Stimulated activated naive CD8-positive, alpha-beta T cell treated with anti-CD3 and anti-CD28 coated beads, Interleukin-15, Interleukin-2, amounts not matched to agents 100 ng/mL and 50 ng/mL, for 24 hours (primary cell): ENCODE data around the gene UCHL5.
"Not testable (repeated sequence)": the region's sequence is repeated elsewhere in the genome, so short reads cannot be mapped to it uniquely, and the experiment has no call there.

ENCODE experiments used
- H3K27ac Mint-ChIP-seq: one replicate; pipeline ENCODE4 v1.8.0; 2021; ENCODE audit warnings: mild to moderate bottlenecking, mixed read lengths
- H3K27me3 Mint-ChIP-seq: one replicate; pipeline ENCODE4 v1.8.0; 2021; ENCODE audit warnings: mixed read lengths
- H3K36me3 Mint-ChIP-seq: one replicate; pipeline ENCODE4 v1.8.0; 2021; ENCODE audit warnings: low read depth, mixed read lengths
- H3K4me1 Mint-ChIP-seq: one replicate; pipeline ENCODE4 v1.8.0; 2021; ENCODE audit warnings: low read depth, mixed read lengths
- H3K4me3 Mint-ChIP-seq: one replicate; pipeline ENCODE4 v1.8.0; 2021; ENCODE audit warnings: mild to moderate bottlenecking, mixed read lengths
- H3K9me3 Mint-ChIP-seq: one replicate; pipeline ENCODE4 v1.8.0; 2021; ENCODE audit warnings: mixed read lengths

UCHL5 gene

GRCh38 chr1:193042766-193043691, 16.1 kb downstream of the UCHL5 start:
- peaks cover 71% of the 10 kb centered on the region for H3K36me3 Mint-ChIP-seq
- no peak overlapping the region for H3K4me3 Mint-ChIP-seq
- H3K27ac Mint-ChIP-seq = no peak overlapping the region
- no peaks in the 10 kb centered on the region for H3K27me3 Mint-ChIP-seq
- H3K4me1 Mint-ChIP-seq = peaks cover 12% of the 10 kb centered on the region
- no peaks in the 10 kb centered on the region for H3K9me3 Mint-ChIP-seq

- Mint-ChIP-seq H3K4me1 (peaks cover 25% of the 10 kb centered on the region), H3K36me3 (peaks cover 72% of the 10 kb centered on the region), H3K27ac (no peak overlapping the region), H3K4me3 (no peak overlapping the region), H3K9me3 (no peaks in the 10 kb centered on the region), H3K27me3 (no peaks in the 10 kb centered on the region)
Measured at GRCh38 chr1:193040011-193040410, 19.1 kb downstream of the UCHL5 start.

- Mint-ChIP-seq H3K9me3 (no peaks in the 10 kb centered on the region), H3K27me3 (no peaks in the 10 kb centered on the region), H3K36me3 (peaks cover 68% of the 10 kb centered on the region), H3K4me3 (no peak overlapping the region), H3K27ac (no peak overlapping the region), H3K4me1 (peaks cover 16% of the 10 kb centered on the region)
Measured at GRCh38 chr1:193036337-193037047, 22.7 kb downstream of the UCHL5 start.

GRCh38 chr1:193033610-193034009, 25.6 kb downstream of the UCHL5 start:
- no peak overlapping the region for H3K4me3 Mint-ChIP-seq
- H3K4me1 Mint-ChIP-seq = peaks cover 13% of the 10 kb centered on the region
- H3K27ac Mint-ChIP-seq = no peak overlapping the region
- peaks cover 56% of the 10 kb centered on the region for H3K36me3 Mint-ChIP-seq
- H3K27me3 Mint-ChIP-seq = no peaks in the 10 kb centered on the region
- H3K9me3 Mint-ChIP-seq = no peaks in the 10 kb centered on the region

DNA sequence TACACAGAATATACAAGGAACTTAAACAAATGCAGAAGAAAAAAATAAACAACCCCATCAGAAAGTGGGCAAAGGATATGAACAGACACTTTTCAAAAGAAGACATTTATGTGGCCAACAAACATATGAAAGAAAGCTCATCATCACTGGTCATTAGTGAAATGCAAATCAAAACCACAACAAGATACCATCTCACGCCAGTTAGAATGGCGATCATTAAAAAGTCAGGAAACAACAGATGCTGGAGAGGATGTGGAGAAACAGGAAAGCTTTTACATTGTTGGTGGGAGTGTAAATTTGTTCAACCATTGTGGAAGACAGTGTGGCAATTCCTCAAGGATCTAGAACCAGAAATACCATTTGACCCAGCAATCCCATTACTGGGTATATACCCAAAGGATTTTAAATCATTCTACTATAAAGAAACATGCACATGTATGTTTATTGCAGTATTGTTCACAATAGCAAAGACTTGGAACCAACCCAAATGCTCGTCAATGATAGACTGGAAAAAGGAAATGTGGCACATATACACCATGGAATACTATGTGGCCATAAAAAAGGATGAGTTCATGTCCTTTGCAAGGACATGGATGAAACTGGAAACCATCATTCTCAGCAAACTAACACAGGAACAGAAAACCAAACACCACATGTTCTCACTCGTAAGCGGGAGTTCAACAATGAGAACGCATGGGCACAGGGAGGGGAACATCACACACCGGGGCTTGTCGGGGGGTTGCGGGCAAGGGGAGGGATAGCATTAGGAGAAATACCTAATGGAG, 26.3 kb downstream of the UCHL5 start:
- Mint-ChIP-seq H3K36me3 (peaks cover 54% of the 10 kb centered on the region), H3K4me1 (peaks cover 11% of the 10 kb centered on the region)
- not testable (repeated sequence) for H3K4me3 Mint-ChIP-seq, H3K27me3 Mint-ChIP-seq, H3K27ac Mint-ChIP-seq, H3K9me3 Mint-ChIP-seq

DNA sequence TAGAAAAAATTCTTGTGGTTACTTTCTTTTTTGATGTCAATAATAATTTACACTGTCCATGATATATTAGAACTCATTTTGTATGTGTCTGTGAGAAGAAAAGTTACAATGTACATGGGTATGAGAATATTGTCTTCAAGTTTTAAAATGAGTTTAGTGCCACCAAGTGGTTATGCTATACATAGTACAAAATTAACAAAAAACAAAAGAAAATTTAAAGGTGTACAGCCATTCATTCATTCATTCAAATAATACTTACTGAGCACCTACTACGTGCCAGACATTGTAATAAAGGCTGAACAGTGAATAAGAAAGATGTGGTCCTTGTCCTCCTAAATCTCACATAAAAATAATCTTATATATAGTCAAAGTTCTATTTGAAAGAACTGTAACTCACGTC, 27.7 kb downstream of the UCHL5 start:
- Mint-ChIP-seq H3K36me3 (peaks cover 46% of the 10 kb centered on the region), H3K9me3 (no peaks in the 10 kb centered on the region), H3K4me1 (peaks cover 2% of the 10 kb centered on the region), H3K27ac (no peak overlapping the region), H3K27me3 (no peaks in the 10 kb centered on the region), H3K4me3 (no peak overlapping the region)

- H3K36me3 Mint-ChIP-seq = peaks cover 51% of the 10 kb centered on the region
- no peaks in the 10 kb centered on the region for H3K9me3 Mint-ChIP-seq
- peaks cover 5% of the 10 kb centered on the region for H3K4me1 Mint-ChIP-seq
- H3K27me3 Mint-ChIP-seq = no peaks in the 10 kb centered on the region
- H3K4me3 Mint-ChIP-seq = no peak overlapping the region
- H3K27ac Mint-ChIP-seq = no peak overlapping the region
Measured at GRCh38 chr1:193030280-193030679, 28.9 kb downstream of the UCHL5 start.

GRCh38 chr1:193025218-193025617, 33.9 kb downstream of the UCHL5 start:
- no peaks in the 10 kb centered on the region for H3K27me3 Mint-ChIP-seq
- H3K9me3 Mint-ChIP-seq = no peaks in the 10 kb centered on the region
- no peak overlapping the region for H3K4me3 Mint-ChIP-seq
- no peak overlapping the region for H3K27ac Mint-ChIP-seq
- peaks cover 5% of the 10 kb centered on the region for H3K4me1 Mint-ChIP-seq
- peaks cover 50% of the 10 kb centered on the region for H3K36me3 Mint-ChIP-seq

DNA sequence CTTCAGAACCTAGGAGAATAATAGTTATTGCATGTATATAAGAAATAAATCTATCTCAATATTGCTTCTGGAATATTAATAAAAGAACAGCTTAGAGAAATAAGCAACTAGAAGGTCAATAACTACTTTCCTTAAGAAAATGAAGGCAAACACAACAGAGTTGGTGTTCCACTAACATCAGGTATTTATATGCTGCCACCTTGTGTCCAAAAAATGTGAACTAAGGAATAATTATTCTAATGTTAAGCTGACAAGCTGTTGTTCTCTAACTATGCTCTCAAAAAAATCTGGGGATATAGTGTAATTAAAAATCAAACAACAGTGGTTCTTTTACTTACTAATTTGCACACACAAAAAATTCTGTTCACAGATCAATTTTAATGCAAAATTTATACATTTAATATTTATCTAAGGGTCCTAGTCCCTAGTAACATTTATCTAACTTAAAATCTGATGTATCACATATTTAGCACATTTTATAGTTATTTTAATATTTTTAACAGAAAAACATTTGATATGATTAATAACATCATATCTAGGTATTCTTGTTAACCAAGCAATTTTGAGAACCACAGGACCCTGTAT, 39.6 kb downstream of the UCHL5 start:
- Mint-ChIP-seq H3K4me1 (no peaks in the 10 kb centered on the region), H3K27ac (no peak overlapping the region), H3K9me3 (no peaks in the 10 kb centered on the region), H3K4me3 (no peak overlapping the region), H3K27me3 (no peaks in the 10 kb centered on the region), H3K36me3 (peaks cover 41% of the 10 kb centered on the region)

GRCh38 chr1:193016788-193017187, 42.4 kb downstream of the UCHL5 start:
- Mint-ChIP-seq H3K9me3 (no peaks in the 10 kb centered on the region), H3K4me3 (no peak overlapping the region), H3K4me1 (no peaks in the 10 kb centered on the region), H3K27me3 (no peaks in the 10 kb centered on the region), H3K27ac (no peak overlapping the region), H3K36me3 (peaks cover 31% of the 10 kb centered on the region)

- peaks cover 21% of the 10 kb centered on the region for H3K36me3 Mint-ChIP-seq
- no peak overlapping the region for H3K27ac Mint-ChIP-seq
- no peaks in the 10 kb centered on the region for H3K27me3 Mint-ChIP-seq
- H3K4me1 Mint-ChIP-seq = no peaks in the 10 kb centered on the region
- no peak overlapping the region for H3K4me3 Mint-ChIP-seq
- no peaks in the 10 kb centered on the region for H3K9me3 Mint-ChIP-seq
Measured at GRCh38 chr1:193014400-193014799, 44.8 kb downstream of the UCHL5 start.

DNA sequence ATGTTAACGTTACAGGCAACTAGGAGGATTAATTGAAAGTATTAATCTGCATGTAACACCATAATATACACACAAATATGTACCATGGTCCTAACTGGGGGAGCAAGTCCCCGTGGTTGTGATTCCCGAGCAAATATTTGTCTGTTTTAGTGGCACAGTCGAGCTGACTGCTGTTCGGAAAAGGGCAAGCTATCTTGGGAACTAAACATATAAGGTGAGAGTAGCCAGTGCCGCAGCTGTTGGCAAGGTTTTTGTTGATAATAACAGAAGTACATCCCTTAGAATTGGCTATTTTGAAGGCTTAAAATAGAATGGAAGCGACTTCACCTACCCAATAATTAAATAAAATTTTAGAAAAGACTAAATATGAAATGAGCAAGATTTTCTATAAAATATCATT, 45.5 kb downstream of the UCHL5 start:
- no peaks in the 10 kb centered on the region for H3K27me3 Mint-ChIP-seq
- H3K4me1 Mint-ChIP-seq = no peaks in the 10 kb centered on the region
- no peak overlapping the region for H3K27ac Mint-ChIP-seq
- H3K4me3 Mint-ChIP-seq = no peak overlapping the region
- peaks cover 20% of the 10 kb centered on the region for H3K36me3 Mint-ChIP-seq
- no peaks in the 10 kb centered on the region for H3K9me3 Mint-ChIP-seq

DNA sequence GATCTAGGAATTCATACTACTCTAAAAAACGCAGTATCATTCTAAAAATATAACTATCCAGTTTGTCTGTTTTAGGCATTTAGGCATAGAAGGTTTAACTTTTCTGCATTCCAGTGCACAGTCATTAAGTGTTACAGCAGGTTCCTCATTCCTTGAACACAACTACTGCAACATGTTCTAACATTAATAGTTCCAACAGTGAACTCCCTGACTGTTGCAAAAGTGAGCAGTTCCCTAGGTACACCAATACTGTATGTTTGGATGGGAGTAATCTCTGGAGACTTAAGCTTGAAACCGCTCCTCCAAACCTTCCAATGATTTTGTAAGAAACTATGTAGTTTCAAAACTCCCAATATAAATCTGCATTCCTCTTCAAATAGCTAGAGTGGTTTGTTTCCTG, 46.2 kb downstream of the UCHL5 start:
- H3K9me3 Mint-ChIP-seq = no peaks in the 10 kb centered on the region
- no peaks in the 10 kb centered on the region for H3K27me3 Mint-ChIP-seq
- H3K27ac Mint-ChIP-seq = no peak overlapping the region
- peaks cover 17% of the 10 kb centered on the region for H3K36me3 Mint-ChIP-seq
- no peak overlapping the region for H3K4me3 Mint-ChIP-seq
- no peaks in the 10 kb centered on the region for H3K4me1 Mint-ChIP-seq

DNA sequence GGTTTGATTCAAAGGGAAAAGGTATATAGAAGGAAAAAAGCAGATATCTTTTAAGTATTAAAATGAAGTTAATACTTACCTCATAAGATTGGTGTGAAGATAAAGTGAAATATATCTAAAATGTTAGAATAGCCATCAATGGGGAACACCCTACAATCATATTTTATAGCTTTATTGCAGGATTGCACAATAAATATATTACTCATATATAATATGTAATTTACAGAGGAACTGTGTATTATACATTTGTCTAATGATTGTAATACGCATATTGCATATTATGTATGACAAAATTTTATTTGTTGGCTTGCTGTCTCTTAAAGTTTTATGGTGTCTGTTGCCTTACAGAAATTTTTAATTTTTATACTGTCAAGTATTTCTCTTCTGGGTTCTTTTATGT, 47.8 kb downstream of the UCHL5 start:
- Mint-ChIP-seq H3K9me3 (peaks cover 2% of the 10 kb centered on the region), H3K27ac (no peak overlapping the region), H3K4me1 (no peaks in the 10 kb centered on the region), H3K4me3 (no peak overlapping the region), H3K36me3 (peaks cover 21% of the 10 kb centered on the region), H3K27me3 (no peaks in the 10 kb centered on the region)
